NCI-H345 treated with DMSO at 0.1 percent for 48 hours (cell line): Measurements from ENCODE around the gene DYDC1.
"Not testable (repeated sequence)": the region's sequence is repeated elsewhere in the genome, so short reads cannot be mapped to it uniquely, and the experiment has no call there.

Experiments used
- DNase-seq: peaks from one replicate; lab custom pipeline; 2025; ENCODE audit not compliant: unreplicated experiment; lab: John Stamatoyannopoulos, UW

Gene DYDC1

GRCh38 chr10:80356563-80356988 is at the start of gene DYDC1, which contains the start of gene DYDC2:
DYDC1 (minus strand) TSS chr10:80356755; CDS start chr10:80352601, 4,154 bp downstream.
DYDC2 (plus strand) TSS chr10:80356781; CDS start chr10:80362444, 5,663 bp downstream.
- peak; percentile 68 for DNase-seq

- DNase-seq = no peak
Measured at GRCh38 chr10:80406204-80406603, 49.6 kb upstream of the DYDC1 start.

GRCh38 chr10:80405626-80406025 is 49.1 kb upstream of the DYDC1 start:
- no peak for DNase-seq

- no peak for DNase-seq
Measured at GRCh38 chr10:80405035-80405434, 48.5 kb upstream of the DYDC1 start.

GRCh38 chr10:80400136-80400804 is 43.7 kb upstream of the DYDC1 start:
- no peak for DNase-seq

GRCh38 chr10:80397014-80397413 is 40.5 kb upstream of the DYDC1 start:
- no peak for DNase-seq

- no peak for DNase-seq
Measured at GRCh38 chr10:80394358-80394916, 37.9 kb upstream of the DYDC1 start.

- no peak for DNase-seq
Measured at GRCh38 chr10:80392250-80392649, 35.7 kb upstream of the DYDC1 start.

- DNase-seq = no peak
Measured at GRCh38 chr10:80390740-80391139, 34.2 kb upstream of the DYDC1 start.

GRCh38 chr10:80382989-80383388 is 26.4 kb upstream of the DYDC1 start:
- no peak for DNase-seq

- no peak for DNase-seq
Measured at GRCh38 chr10:80380185-80380584, 23.6 kb upstream of the DYDC1 start.

- DNase-seq = no peak
Measured at GRCh38 chr10:80379701-80380100, 23.1 kb upstream of the DYDC1 start.

GRCh38 chr10:80373502-80373901 is 16.9 kb upstream of the DYDC1 start:
- DNase-seq = no peak

- DNase-seq = no peak
Measured at GRCh38 chr10:80372675-80373074, 16.1 kb upstream of the DYDC1 start.

- no peak for DNase-seq
Measured at GRCh38 chr10:80371467-80371866, 14.9 kb upstream of the DYDC1 start.

GRCh38 chr10:80365510-80365909 is 9.0 kb upstream of the DYDC1 start:
- no peak for DNase-seq

GRCh38 chr10:80359644-80360043 is 3.1 kb upstream of the DYDC1 start:
- no peak for DNase-seq

- DNase-seq = not testable (repeated sequence)
Measured at GRCh38 chr10:80358925-80359324, 2.4 kb upstream of the DYDC1 start.

- DNase-seq = no peak
Measured at GRCh38 chr10:80357851-80358125, 1.2 kb upstream of the DYDC1 start.

GRCh38 chr10:80356989-80357850 is 665 bp upstream of the DYDC1 start:
- DNase-seq = peak; percentile 45

GRCh38 chr10:80351220-80351619 is 5.3 kb downstream of the DYDC1 start:
- no peak for DNase-seq

- DNase-seq = no peak
Measured at GRCh38 chr10:80350251-80350650, 6.3 kb downstream of the DYDC1 start.
